Sigmoid colon (tissue), 7 donors: ENCODE measurements around the gene ARFGAP1. TPM values are rescaled to one million over a fixed set of nuclear protein-coding genes. Genes with fewer than 3 reads are reported as not detected.

Source experiments
- DNase-seq: peaks from one replicate; pipeline ENCODE4 v3.0.0-alpha.2; 2019
- H3K27ac ChIP-seq, 4 donors: fragments of 200-600 bp; sonication (generic); one replicate each; pipeline ENCODE4 v1.5.1; 2016 to 2019; ENCODE audit warnings: mild to moderate bottlenecking in 1 of 4
- H3K27me3 ChIP-seq, 3 donors: fragments of 200-600 bp; sonication (generic); one replicate each; pipeline ENCODE4 v1.5.1; 2019; ENCODE audit warnings: mild to moderate bottlenecking in 1 of 3
- H3K36me3 ChIP-seq, 4 donors: fragments of 200-600 bp; sonication (generic); one replicate each; pipeline ENCODE4 v1.5.1; 2016 to 2019
- H3K4me1 ChIP-seq, 4 donors: fragments of 200-600 bp; sonication (generic); one replicate each; pipeline ENCODE4 v1.5.1; 2017 to 2019
- H3K4me3 ChIP-seq, 4 donors: fragments of 200-600 bp; sonication (generic); one replicate each; pipeline ENCODE4 v1.5.1; 2017 to 2019; ENCODE audit warnings: mild to moderate bottlenecking in 2 of 4, moderate library complexity in 1 of 4
- H3K9me3 ChIP-seq, 4 donors: fragments of 200-600 bp in 3 of 4; sonication (generic) in 3 of 4; one replicate each; pipeline versions ENCODE4 v1.5.1 to v1.6.1; 2013 to 2019
- EP300 ChIP-seq, 4 donors: sonication (generic); formaldehyde crosslinking; IDR thresholded peaks; one replicate each; pipeline ENCODE4 v1.6.1; 2017; ENCODE audit warnings: antibody characterized with exemption in 4 of 4
- POLR2A ChIP-seq, 2 donors: fragments of 450-650 bp; IDR thresholded peaks; one replicate each; pipeline ENCODE4 v1.6.1; 2016; ENCODE audit warnings: antibody characterized with exemption in 2 of 2, mild to moderate bottlenecking in 2 of 2, moderate library complexity in 2 of 2
- POLR2AphosphoS5 ChIP-seq, 4 donors: sonication (generic); formaldehyde crosslinking; IDR thresholded peaks; one replicate each; pipeline ENCODE4 v1.6.1; 2017; ENCODE audit warnings: antibody characterized with exemption in 4 of 4
- WGBS, 2 donors: extraction: QIAGEN DNeasy Blood & Tissue Kit; methylation state at CpG; one replicate each; pipeline ENCODE4 v1.1.7; 2013; 5-methylcytosine and 5-hydroxymethylcytosine counted together
- intact Hi-C: fragments of 100-400 bp; cut with DNase I; formaldehyde crosslinking; loops from one replicate; pipeline ENCODE4 v1.15.1; 2023
- polyA plus RNA-seq, 3 donors: library from polyadenylated mRNA; stranded (reverse); fragments of 200-250 nt; gene quantifications; one replicate each; pipeline ENCODE4 v1.2.3, GENCODE V29; 2013
- total RNA-seq, 4 donors: library from RNA; depleted of rRNA; stranded (reverse); fragments of >200 nt; gene quantifications; one replicate each; pipeline ENCODE4 v1.1.0, GENCODE V29; 2016
- TF ChIP-seq, protein P1 (sequence below), 4 experiments: fragments of 450-650 bp in 3 of 4; fragments of 200-600 bp in 1 of 4; IDR thresholded peaks; one replicate each; pipeline ENCODE4 v1.5.1; 2016 to 2019; ENCODE audit warnings: antibody characterized with exemption in 4 of 4, mild to moderate bottlenecking in 3 of 4, moderate library complexity in 2 of 4
- donor health status: healthy with polysubstance abuse.
- donor health status: Bipolar disorder and iron deficiency.
- donor health status: healthy.

The ARFGAP1 gene
- total and polyA plus RNA-seq, 7 donors: 19.8 to 109 (median 31.8) TPM

DNA sequence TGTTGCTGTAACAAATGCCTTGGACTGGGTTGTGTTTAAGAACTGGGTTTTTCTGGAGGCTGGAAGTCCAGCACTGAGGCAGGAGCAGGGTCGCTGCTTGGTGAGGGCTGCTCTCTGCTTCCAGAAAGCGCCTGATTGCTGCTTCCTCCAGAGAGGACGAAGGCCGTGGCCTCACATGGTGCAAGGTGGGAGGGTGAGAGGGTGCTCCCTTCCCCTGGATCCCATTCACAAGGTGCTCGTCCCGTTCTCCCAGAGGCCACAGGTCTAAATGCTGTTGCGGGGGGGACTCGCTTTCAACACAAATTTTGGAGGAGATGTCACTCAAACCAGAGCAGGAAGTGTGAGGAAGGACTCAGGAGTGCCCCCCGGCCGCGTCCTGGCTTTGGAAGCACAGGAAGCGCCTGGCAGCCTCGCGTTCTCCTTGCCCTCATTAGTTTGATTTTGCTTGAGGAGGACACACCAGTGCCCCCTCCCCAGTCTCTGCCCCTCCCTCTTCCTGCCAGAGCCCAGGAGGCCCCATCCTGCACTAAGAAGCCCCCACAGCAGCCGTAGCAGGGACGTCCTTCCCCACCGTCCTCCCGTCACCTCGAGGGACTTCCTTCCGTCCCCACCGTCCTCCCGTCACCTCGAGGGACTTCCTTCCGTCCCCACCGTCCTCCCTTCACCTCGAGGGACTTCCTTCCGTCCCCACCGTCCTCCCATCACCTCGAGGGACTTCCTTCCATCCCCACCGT, 10.7 kb upstream of the ARFGAP1 start:
- no peak for DNase-seq
- TF ChIP-seq, protein P1, sequence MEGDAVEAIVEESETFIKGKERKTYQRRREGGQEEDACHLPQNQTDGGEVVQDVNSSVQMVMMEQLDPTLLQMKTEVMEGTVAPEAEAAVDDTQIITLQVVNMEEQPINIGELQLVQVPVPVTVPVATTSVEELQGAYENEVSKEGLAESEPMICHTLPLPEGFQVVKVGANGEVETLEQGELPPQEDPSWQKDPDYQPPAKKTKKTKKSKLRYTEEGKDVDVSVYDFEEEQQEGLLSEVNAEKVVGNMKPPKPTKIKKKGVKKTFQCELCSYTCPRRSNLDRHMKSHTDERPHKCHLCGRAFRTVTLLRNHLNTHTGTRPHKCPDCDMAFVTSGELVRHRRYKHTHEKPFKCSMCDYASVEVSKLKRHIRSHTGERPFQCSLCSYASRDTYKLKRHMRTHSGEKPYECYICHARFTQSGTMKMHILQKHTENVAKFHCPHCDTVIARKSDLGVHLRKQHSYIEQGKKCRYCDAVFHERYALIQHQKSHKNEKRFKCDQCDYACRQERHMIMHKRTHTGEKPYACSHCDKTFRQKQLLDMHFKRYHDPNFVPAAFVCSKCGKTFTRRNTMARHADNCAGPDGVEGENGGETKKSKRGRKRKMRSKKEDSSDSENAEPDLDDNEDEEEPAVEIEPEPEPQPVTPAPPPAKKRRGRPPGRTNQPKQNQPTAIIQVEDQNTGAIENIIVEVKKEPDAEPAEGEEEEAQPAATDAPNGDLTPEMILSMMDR (IDR thresholded peaks at IDR 0.05): no peak
- TF ChIP-seq POLR2A (IDR thresholded peaks at IDR 0.05) (no peak), POLR2AphosphoS5 (IDR thresholded peaks at IDR 0.05) (no peak), EP300 (IDR thresholded peaks at IDR 0.05) (no peak)
- intact Hi-C loops: no loop called here
- H3K4me3 ChIP-seq: no peak overlapping the region
- WGBS, 2 donors: 40 to 72% methylated on average over 30 of the region's 30 CpGs
- H3K27ac ChIP-seq: no peak overlapping the region
- H3K27me3 ChIP-seq: peaks cover 6 to 72% (median 42%) of the 10 kb centered on the region in 3 donors
- no peaks in the 10 kb centered on the region for H3K4me1 ChIP-seq
- no peaks in the 10 kb centered on the region for H3K9me3 ChIP-seq
- H3K36me3 ChIP-seq: no peaks in the 10 kb centered on the region

DNA sequence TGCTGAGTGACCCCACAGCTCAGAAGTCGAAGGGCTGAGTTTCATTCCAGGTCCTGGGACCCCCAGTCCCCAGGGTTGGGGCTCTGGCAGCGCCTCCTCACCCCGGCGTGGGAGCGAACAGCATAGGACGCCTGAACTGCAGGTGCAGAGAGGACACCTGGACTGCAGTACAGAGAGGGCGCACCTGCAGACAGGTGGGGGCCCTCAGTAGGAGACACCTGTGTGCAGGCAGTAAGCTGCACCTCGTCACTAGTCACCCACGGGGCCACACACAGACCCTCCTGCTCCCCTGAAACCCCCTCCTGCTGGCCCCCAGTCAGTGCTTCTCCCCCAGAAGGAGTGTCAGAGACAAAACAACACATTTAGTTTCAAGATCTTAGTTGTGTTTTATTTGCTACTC, 9.8 kb upstream of the ARFGAP1 start:
- H3K27ac ChIP-seq: no peak overlapping the region
- intact Hi-C loops: no loop called here
- no peaks in the 10 kb centered on the region for H3K36me3 ChIP-seq
- H3K9me3 ChIP-seq: no peaks in the 10 kb centered on the region
- 24 to 68% methylated on average over 9 of the region's 9 CpGs for WGBS, 2 donors
- peaks cover 6 to 80% (median 50%) of the 10 kb centered on the region in 3 donors for H3K27me3 ChIP-seq
- DNase-seq: no peak
- H3K4me1 ChIP-seq: no peaks in the 10 kb centered on the region
- H3K4me3 ChIP-seq: no peak overlapping the region
- TF ChIP-seq EP300 (IDR thresholded peaks at IDR 0.05) (no peak), POLR2AphosphoS5 (IDR thresholded peaks at IDR 0.05) (no peak), POLR2A (IDR thresholded peaks at IDR 0.05) (no peak)
- TF ChIP-seq, protein P1 (IDR thresholded peaks at IDR 0.05): no peak

DNA sequence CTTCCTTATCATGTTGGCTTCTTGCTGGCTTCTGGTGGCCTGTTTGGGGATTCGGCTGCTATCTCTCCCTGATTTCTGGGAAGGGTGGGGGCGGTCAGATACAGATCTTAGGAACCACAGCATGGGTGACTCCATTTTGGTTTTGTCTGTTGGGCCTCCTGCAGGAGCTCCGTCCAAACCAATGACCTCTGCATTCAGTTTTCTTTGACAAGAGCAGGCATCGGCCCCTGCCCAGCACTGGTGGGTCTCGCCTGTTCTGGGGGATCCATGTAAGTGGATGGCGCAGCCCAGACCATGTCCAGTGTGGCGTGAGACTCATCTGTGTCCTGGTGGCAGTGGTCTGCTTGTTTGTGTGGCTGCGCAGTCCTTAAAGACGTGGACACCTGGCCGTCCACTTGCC, 8.6 kb upstream of the ARFGAP1 start:
- WGBS, 2 donors: 93% methylated on average over 10 of the region's 10 CpGs
- TF ChIP-seq, protein P1 (IDR thresholded peaks at IDR 0.05): no peak
- TF ChIP-seq POLR2AphosphoS5 (IDR thresholded peaks at IDR 0.05): no peak
- no peak for TF ChIP-seq EP300 (IDR thresholded peaks at IDR 0.05)
- TF ChIP-seq POLR2A (IDR thresholded peaks at IDR 0.05): no peak
- H3K27me3 ChIP-seq: peaks cover 6 to 85% (median 55%) of the 10 kb centered on the region in 3 donors
- no peak overlapping the region for H3K4me3 ChIP-seq
- no peak for DNase-seq
- intact Hi-C loops: no loop called here
- H3K9me3 ChIP-seq: no peaks in the 10 kb centered on the region
- no peak overlapping the region for H3K27ac ChIP-seq
- no peaks in the 10 kb centered on the region for H3K4me1 ChIP-seq
- no peaks in the 10 kb centered on the region for H3K36me3 ChIP-seq

DNA sequence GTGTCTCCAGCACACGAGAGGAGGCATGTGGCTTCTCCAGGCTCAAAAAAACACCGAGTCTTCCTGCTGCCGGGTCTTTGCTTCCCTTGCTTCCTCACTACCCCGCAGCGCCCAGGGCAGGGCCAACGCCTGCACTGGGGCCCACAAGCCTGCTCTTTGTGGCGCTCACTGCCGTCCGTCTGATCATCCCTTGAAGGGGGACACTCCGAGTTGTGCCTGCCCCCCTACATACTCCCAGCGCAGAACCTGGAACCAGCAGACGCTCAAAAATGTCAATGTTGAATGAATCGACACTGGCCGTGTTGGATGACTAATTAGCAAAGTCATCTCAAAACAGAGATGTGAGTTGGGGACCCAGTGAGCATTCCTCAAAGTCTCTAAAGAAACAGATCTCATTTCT, 8.1 kb upstream of the ARFGAP1 start:
- Histone ChIP-seq H3K27ac (no peak overlapping the region), H3K27me3 (peaks cover 6 to 79% (median 51%) of the 10 kb centered on the region in 3 donors), H3K4me1 (no peaks in the 10 kb centered on the region), H3K4me3 (no peak overlapping the region), H3K36me3 (no peaks in the 10 kb centered on the region), H3K9me3 (no peaks in the 10 kb centered on the region)
- TF ChIP-seq POLR2AphosphoS5 (IDR thresholded peaks at IDR 0.05) (no peak), POLR2A (IDR thresholded peaks at IDR 0.05) (no peak), EP300 (IDR thresholded peaks at IDR 0.05) (no peak)
- TF ChIP-seq, protein P1 (IDR thresholded peaks at IDR 0.05): no peak
- intact Hi-C loops: no loop called here
- 62 to 74% methylated on average over 14 of the region's 14 CpGs for WGBS, 2 donors
- DNase-seq: no peak
